Measurements from ENCODE around the gene TMEM63C.

Gene TMEM63C

GRCh38 chr14:77208291-77208978 is 26.8 kb downstream of the TMEM63C start:
- no peaks in the 10 kb centered on the region for H3K36me3 ChIP-seq (ENCODE audit: control insufficient read depth in 4 of 4, insufficient read depth in 4 of 4, low read length in 3 of 4)
- peak; percentile 60 to 82 (median 76) for DNase-seq
- no peaks in the 10 kb centered on the region for H3K9me3 ChIP-seq (ENCODE audit: control extremely low read depth in 1 of 5, control insufficient read depth in 4 of 5, insufficient read depth in 2 of 5, low read depth in 1 of 5, low read length in 4 of 5)
- peaks cover 0 to 5% (median 4%) of the 10 kb centered on the region in 5 experiments for H3K27me3 ChIP-seq (replicated peaks in 2 of 5; ENCODE audit: control insufficient read depth in 4 of 5, insufficient read depth in 5 of 5, low read length in 4 of 5)
- H3K4me3 ChIP-seq (ENCODE audit: control insufficient read depth in 1 of 7, extremely low read depth in 1 of 7, insufficient read depth in 4 of 7, low read depth in 2 of 7, low read length in 6 of 7): no peak overlapping the region
- H3K4me1 ChIP-seq (ENCODE audit: control extremely low read depth in 1 of 4, control insufficient read depth in 4 of 4, insufficient read depth in 4 of 4, low read length in 3 of 4): no peaks in the 10 kb centered on the region
- WGBS (ENCODE audit: insufficient coverage): 47% methylated on average over 10 of the region's 10 CpGs
- POLR2A ChIA-PET: no interaction called here
- CTCF ChIA-PET: interaction anchor here (0.7 to 2.5 kb wide), 4 partner anchors 24 to 85 kb away, joined by 3 to 6 read pairs (median 4); no protein-coding TSS in a partner anchor
- H3K27ac ChIP-seq (ENCODE audit: insufficient read depth in 1 of 2, low read depth in 1 of 2, low read length in 2 of 2, poor library complexity in 1 of 2, severe bottlenecking in 2 of 2): no peak overlapping the region

- WGBS (ENCODE audit: insufficient coverage): 100% methylated on average over 1 of the region's 5 CpGs
- Histone ChIP-seq H3K36me3 (ENCODE audit: control insufficient read depth in 4 of 4, insufficient read depth in 4 of 4, low read length in 3 of 4) (no peaks in the 10 kb centered on the region), H3K27ac (ENCODE audit: insufficient read depth in 1 of 2, low read depth in 1 of 2, low read length in 2 of 2, poor library complexity in 1 of 2, severe bottlenecking in 2 of 2) (no peak overlapping the region), H3K4me3 (ENCODE audit: control insufficient read depth in 1 of 7, extremely low read depth in 1 of 7, insufficient read depth in 4 of 7, low read depth in 2 of 7, low read length in 6 of 7) (no peak overlapping the region), H3K9me3 (ENCODE audit: control extremely low read depth in 1 of 5, control insufficient read depth in 4 of 5, insufficient read depth in 2 of 5, low read depth in 1 of 5, low read length in 4 of 5) (no peaks in the 10 kb centered on the region), H3K4me1 (ENCODE audit: control extremely low read depth in 1 of 4, control insufficient read depth in 4 of 4, insufficient read depth in 4 of 4, low read length in 3 of 4) (no peaks in the 10 kb centered on the region), H3K27me3 (replicated peaks in 2 of 5; ENCODE audit: control insufficient read depth in 4 of 5, insufficient read depth in 5 of 5, low read length in 4 of 5) (peaks cover 0 to 4% (median under 1%) of the 10 kb centered on the region in 5 experiments)
- DNase-seq: no peak
- ChIA-PET CTCF (interaction anchor here (0.7 to 2.5 kb wide), 3 partner anchors 24 to 75 kb away, joined by 3 to 6 read pairs (median 5); no protein-coding TSS in a partner anchor), POLR2A (no interaction called here)
These were observed 27.4 kb downstream of the TMEM63C start for GRCh38 chr14:77208979-77209318.

GRCh38 chr14:77212097-77212870 is 30.7 kb downstream of the TMEM63C start:
- no peak overlapping the region for H3K4me3 ChIP-seq (ENCODE audit: control insufficient read depth in 1 of 7, extremely low read depth in 1 of 7, insufficient read depth in 4 of 7, low read depth in 2 of 7, low read length in 6 of 7)
- H3K27ac ChIP-seq (ENCODE audit: insufficient read depth in 1 of 2, low read depth in 1 of 2, low read length in 2 of 2, poor library complexity in 1 of 2, severe bottlenecking in 2 of 2): no peak overlapping the region
- ChIA-PET POLR2A (no interaction called here), CTCF (interaction anchor here (0.7 to 3.9 kb wide), 15 partner anchors 8 to 88 kb away, joined by 3 to 23 read pairs (median 6); partner anchors contain the start of gene ZDHHC22)
- no peaks in the 10 kb centered on the region for H3K9me3 ChIP-seq (ENCODE audit: control extremely low read depth in 1 of 5, control insufficient read depth in 4 of 5, insufficient read depth in 2 of 5, low read depth in 1 of 5, low read length in 4 of 5)
- H3K36me3 ChIP-seq (ENCODE audit: control insufficient read depth in 4 of 4, insufficient read depth in 4 of 4, low read length in 3 of 4): no peaks in the 10 kb centered on the region
- DNase-seq: no peak
- peaks cover 0 to 23% (median 2%) of the 10 kb centered on the region in 5 experiments for H3K27me3 ChIP-seq (replicated peaks in 2 of 5; ENCODE audit: control insufficient read depth in 4 of 5, insufficient read depth in 5 of 5, low read length in 4 of 5)
- H3K4me1 ChIP-seq (ENCODE audit: control extremely low read depth in 1 of 4, control insufficient read depth in 4 of 4, insufficient read depth in 4 of 4, low read length in 3 of 4): no peaks in the 10 kb centered on the region
- WGBS (ENCODE audit: insufficient coverage): 100% methylated on average over 2 of the region's 4 CpGs

- Histone ChIP-seq H3K36me3 (ENCODE audit: control insufficient read depth in 4 of 4, insufficient read depth in 4 of 4, low read length in 3 of 4) (no peaks in the 10 kb centered on the region), H3K27me3 (replicated peaks in 2 of 5; ENCODE audit: control insufficient read depth in 4 of 5, insufficient read depth in 5 of 5, low read length in 4 of 5) (peaks cover 0 to 25% (median 2%) of the 10 kb centered on the region in 5 experiments), H3K27ac (ENCODE audit: insufficient read depth in 1 of 2, low read depth in 1 of 2, low read length in 2 of 2, poor library complexity in 1 of 2, severe bottlenecking in 2 of 2) (no peak overlapping the region), H3K4me1 (ENCODE audit: control extremely low read depth in 1 of 4, control insufficient read depth in 4 of 4, insufficient read depth in 4 of 4, low read length in 3 of 4) (no peaks in the 10 kb centered on the region), H3K9me3 (ENCODE audit: control extremely low read depth in 1 of 5, control insufficient read depth in 4 of 5, insufficient read depth in 2 of 5, low read depth in 1 of 5, low read length in 4 of 5) (no peaks in the 10 kb centered on the region), H3K4me3 (ENCODE audit: control insufficient read depth in 1 of 7, extremely low read depth in 1 of 7, insufficient read depth in 4 of 7, low read depth in 2 of 7, low read length in 6 of 7) (no peak overlapping the region)
- CTCF ChIA-PET: interaction anchor here (0.7 to 3.9 kb wide), 14 partner anchors 9 to 89 kb away, joined by 3 to 23 read pairs (median 6); partner anchors contain the start of gene ZDHHC22
- peak; percentile 36 to 46 (median 37) for DNase-seq
- POLR2A ChIA-PET: no interaction called here
- WGBS (ENCODE audit: insufficient coverage): 19% methylated on average over 17 of the region's 17 CpGs
These were observed 31.5 kb downstream of the TMEM63C start for GRCh38 chr14:77212943-77213678.

GRCh38 chr14:77213679-77214016 is 32.0 kb downstream of the TMEM63C start:
- Histone ChIP-seq H3K27me3 (replicated peaks in 2 of 5; ENCODE audit: control insufficient read depth in 4 of 5, insufficient read depth in 5 of 5, low read length in 4 of 5) (peaks cover 0 to 28% (median 4%) of the 10 kb centered on the region in 5 experiments), H3K27ac (ENCODE audit: insufficient read depth in 1 of 2, low read depth in 1 of 2, low read length in 2 of 2, poor library complexity in 1 of 2, severe bottlenecking in 2 of 2) (no peak overlapping the region), H3K36me3 (ENCODE audit: control insufficient read depth in 4 of 4, insufficient read depth in 4 of 4, low read length in 3 of 4) (no peaks in the 10 kb centered on the region), H3K9me3 (ENCODE audit: control extremely low read depth in 1 of 5, control insufficient read depth in 4 of 5, insufficient read depth in 2 of 5, low read depth in 1 of 5, low read length in 4 of 5) (no peaks in the 10 kb centered on the region), H3K4me1 (ENCODE audit: control extremely low read depth in 1 of 4, control insufficient read depth in 4 of 4, insufficient read depth in 4 of 4, low read length in 3 of 4) (no peaks in the 10 kb centered on the region), H3K4me3 (ENCODE audit: control insufficient read depth in 1 of 7, extremely low read depth in 1 of 7, insufficient read depth in 4 of 7, low read depth in 2 of 7, low read length in 6 of 7) (no peak overlapping the region)
- POLR2A ChIA-PET: no interaction called here
- DNase-seq: no peak
- WGBS (ENCODE audit: insufficient coverage): 44% methylated on average over 6 of the region's 6 CpGs
- CTCF ChIA-PET: interaction anchor here (1.0 to 3.9 kb wide), 9 partner anchors 10 to 90 kb away, joined by 3 to 23 read pairs (median 7); no protein-coding TSS in a partner anchor

- ChIA-PET POLR2A (no interaction called here), CTCF (interaction anchor here (1.0 to 2.2 kb wide), 3 partner anchors 62 to 68 kb away, joined by 5 to 23 read pairs (median 6); no protein-coding TSS in a partner anchor)
- Histone ChIP-seq H3K9me3 (ENCODE audit: control extremely low read depth in 1 of 5, control insufficient read depth in 4 of 5, insufficient read depth in 2 of 5, low read depth in 1 of 5, low read length in 4 of 5) (no peaks in the 10 kb centered on the region), H3K4me3 (ENCODE audit: control insufficient read depth in 1 of 7, extremely low read depth in 1 of 7, insufficient read depth in 4 of 7, low read depth in 2 of 7, low read length in 6 of 7) (no peak overlapping the region), H3K27me3 (replicated peaks in 2 of 5; ENCODE audit: control insufficient read depth in 4 of 5, insufficient read depth in 5 of 5, low read length in 4 of 5) (peaks cover 0 to 33% (median 5%) of the 10 kb centered on the region in 5 experiments), H3K4me1 (ENCODE audit: control extremely low read depth in 1 of 4, control insufficient read depth in 4 of 4, insufficient read depth in 4 of 4, low read length in 3 of 4) (peaks cover 0 to under 1% (median 0%) of the 10 kb centered on the region in 4 experiments), H3K36me3 (ENCODE audit: control insufficient read depth in 4 of 4, insufficient read depth in 4 of 4, low read length in 3 of 4) (no peaks in the 10 kb centered on the region), H3K27ac (ENCODE audit: insufficient read depth in 1 of 2, low read depth in 1 of 2, low read length in 2 of 2, poor library complexity in 1 of 2, severe bottlenecking in 2 of 2) (no peak overlapping the region)
- 94% methylated on average over 5 of the region's 7 CpGs for WGBS (ENCODE audit: insufficient coverage)
- no peak for DNase-seq
These were observed 32.6 kb downstream of the TMEM63C start for GRCh38 chr14:77214216-77214615.

Measured in common myeloid progenitor, CD34-positive (primary cell).